Breast epithelium (tissue), 3 donors: ENCODE measurements around the gene DDR2.

ENCODE experiments used
- CTCF ChIP-seq, 3 donors: fragments of 450-650 bp; IDR thresholded peaks; one replicate each; pipeline ENCODE4 v1.5.1; 2016 to 2017; ENCODE audit warnings: antibody characterized with exemption in 3 of 3, mild to moderate bottlenecking in 3 of 3, moderate library complexity in 3 of 3
- POLR2A ChIP-seq: fragments of 450-650 bp; IDR thresholded peaks from one replicate; pipeline ENCODE4 v1.6.1; 2016; ENCODE audit warnings: antibody characterized with exemption, mild to moderate bottlenecking, moderate library complexity

- TF ChIP-seq POLR2A (no peak), CTCF (IDR thresholded peaks at IDR 0.05) (no peak)
Measured at GRCh38 chr1:162719678-162720077, 87.4 kb downstream of the DDR2 start.
